BE2C (cell line): ENCODE data around the gene CD2BP2.
A peak's percentile ranks its signal among the peaks of the same experiment; 100 is the strongest.
"Not testable (repeated sequence)": the region's sequence is repeated elsewhere in the genome, so short reads cannot be mapped to it uniquely, and the experiment has no call there.

Source experiments
- DNase-seq: peaks from one replicate; pipeline ENCODE4 v3.0.0-alpha.2; 2020
- H3K27me3 ChIP-seq: fragments of 250-450 bp; sonication (Bioruptor Pico); 2 replicates; pipeline ENCODE4 v1.5.1; 2020; ENCODE audit warnings: mild to moderate bottlenecking
- H3K36me3 ChIP-seq: fragments of 250-450 bp; sonication (Bioruptor Pico); 2 replicates; pipeline ENCODE4 v1.5.1; 2020; ENCODE audit warnings: mild to moderate bottlenecking
- H3K4me1 ChIP-seq: fragments of 250-450 bp; sonication (Bioruptor Pico); 2 replicates; pipeline ENCODE4 v1.5.1; 2020
- H3K4me3 ChIP-seq: 2 replicates; pipeline ENCODE4 v1.5.1; 2011; ENCODE audit warnings: low read depth, low read length
- H3K9me3 ChIP-seq: fragments of 250-450 bp; sonication (Bioruptor Pico); 2 replicates; pipeline ENCODE4 v1.5.1; 2020
- CTCF ChIP-seq: IDR thresholded peaks from 2 replicates; pipeline ENCODE4 v1.5.1; 2012; ENCODE audit warnings: mild to moderate bottlenecking, low read depth, low read length

Gene CD2BP2

GRCh38 chr16:30335598-30336474 lies 19.3 kb downstream of the CD2BP2 start:
- no peaks in the 10 kb centered on the region for H3K9me3 ChIP-seq
- H3K4me3 ChIP-seq, result peak overlapping the region; percentile 63
- DNase-seq, result no peak
- H3K4me1 ChIP-seq, result no peaks in the 10 kb centered on the region
- no peak for TF ChIP-seq CTCF
- H3K36me3 ChIP-seq, result no peaks in the 10 kb centered on the region
- no peaks in the 10 kb centered on the region for H3K27me3 ChIP-seq

GRCh38 chr16:30335028-30335597 lies 20.0 kb downstream of the CD2BP2 start:
- peak overlapping the region; percentile 63 for H3K4me3 ChIP-seq
- peak; percentile 93 for DNase-seq
- H3K36me3 ChIP-seq, H3K9me3 ChIP-seq, H3K4me1 ChIP-seq, H3K27me3 ChIP-seq: not testable (repeated sequence)

DNA sequence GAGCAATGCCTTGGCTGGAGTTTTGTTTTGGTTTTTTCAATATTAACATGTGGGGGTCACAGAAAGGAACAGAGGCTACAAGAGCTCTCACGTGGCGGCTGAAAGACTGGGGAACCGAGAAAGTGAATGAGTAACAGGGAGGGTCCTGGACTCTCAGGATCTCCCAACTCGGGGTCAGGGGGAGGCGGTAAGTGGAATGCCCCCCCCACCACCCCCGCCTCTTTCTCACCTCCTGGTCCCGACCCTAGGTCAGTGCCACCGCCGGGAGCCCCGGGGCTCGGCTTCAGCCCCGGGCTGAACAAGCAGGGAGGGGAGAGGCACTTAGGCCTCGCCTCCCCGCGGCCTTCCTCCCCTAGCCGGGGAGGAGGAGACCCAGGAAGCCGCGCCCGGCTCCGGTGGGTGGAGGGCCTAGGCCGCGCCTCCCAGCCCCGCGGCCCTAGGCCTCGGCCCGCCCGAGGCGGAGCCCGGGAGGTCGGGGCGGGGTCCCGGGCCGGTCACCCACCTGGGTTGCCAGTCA lies 20.6 kb downstream of the CD2BP2 start:
- H3K27me3 ChIP-seq, H3K36me3 ChIP-seq, H3K4me1 ChIP-seq, H3K9me3 ChIP-seq: not testable (repeated sequence)
- DNase-seq, result peak; percentile 90
- peak overlapping the region; percentile 63 for H3K4me3 ChIP-seq

DNA sequence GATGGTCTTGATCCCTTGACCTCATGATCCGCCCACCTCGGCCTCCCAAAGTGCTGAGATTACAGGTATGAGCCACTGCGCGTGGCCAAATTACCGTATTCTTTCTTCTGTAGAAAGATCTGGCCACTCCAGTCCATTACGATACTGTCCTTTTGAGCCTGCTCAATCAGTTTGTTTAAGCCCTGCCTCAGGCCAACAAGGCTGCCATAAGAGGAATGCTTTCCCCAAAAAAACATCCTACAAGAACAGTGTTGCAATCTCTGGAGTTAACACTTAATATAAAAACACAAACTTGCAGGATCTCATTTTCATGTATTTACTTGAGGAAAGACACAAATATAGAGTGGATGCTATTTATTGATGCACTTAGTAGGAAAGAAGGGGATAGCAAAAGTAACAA lies 30.9 kb downstream of the CD2BP2 start:
- not testable (repeated sequence) for H3K4me3 ChIP-seq, H3K9me3 ChIP-seq, H3K27me3 ChIP-seq, H3K4me1 ChIP-seq, H3K36me3 ChIP-seq, DNase-seq

DNA sequence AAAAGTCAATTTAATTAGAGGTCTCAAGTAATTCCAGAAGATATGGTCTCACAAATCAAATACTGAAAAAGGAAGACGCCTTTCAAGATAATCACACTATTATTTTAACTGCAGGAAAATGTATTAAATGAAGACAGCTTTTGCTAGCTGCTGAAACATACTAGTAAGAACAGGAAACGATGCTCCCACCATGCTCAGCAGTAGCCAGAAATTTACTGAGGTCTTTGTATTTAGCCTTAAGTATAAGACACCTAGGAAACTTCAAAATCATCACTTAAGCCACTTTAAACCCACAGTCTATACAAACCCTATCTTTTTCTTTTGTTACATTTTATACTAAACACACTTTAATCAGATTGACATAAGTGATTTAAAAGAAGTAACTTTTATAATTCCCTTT lies 36.5 kb downstream of the CD2BP2 start:
- not testable (repeated sequence) for H3K9me3 ChIP-seq, H3K36me3 ChIP-seq, H3K4me1 ChIP-seq, H3K4me3 ChIP-seq, DNase-seq, H3K27me3 ChIP-seq

GRCh38 chr16:30310937-30311336 lies 44.2 kb downstream of the CD2BP2 start:
- not testable (repeated sequence) for H3K27me3 ChIP-seq, H3K36me3 ChIP-seq, H3K9me3 ChIP-seq, DNase-seq, H3K4me3 ChIP-seq, H3K4me1 ChIP-seq

DNA sequence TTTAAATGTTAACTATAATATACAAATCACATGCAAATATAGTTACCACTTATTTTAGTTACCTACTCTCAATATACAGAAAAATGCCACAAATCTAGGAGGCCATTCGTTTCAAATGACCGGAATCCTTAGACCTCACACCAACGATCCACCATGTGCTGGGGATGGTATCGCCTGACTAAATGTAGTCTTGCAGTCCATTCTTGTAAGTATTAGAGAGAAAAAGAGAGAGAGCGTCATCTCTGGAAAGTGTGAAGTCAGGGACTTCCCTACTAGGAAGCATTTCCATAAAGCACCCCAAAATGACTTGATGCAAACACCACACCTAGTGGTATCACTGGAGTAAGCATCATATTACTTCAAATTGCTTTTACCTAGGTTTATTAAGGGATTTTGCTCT lies 45.9 kb downstream of the CD2BP2 start:
- not testable (repeated sequence) for H3K4me3 ChIP-seq, H3K4me1 ChIP-seq, H3K36me3 ChIP-seq, H3K27me3 ChIP-seq, H3K9me3 ChIP-seq, DNase-seq
